ENCODE results near the gene BST1.

DNA sequence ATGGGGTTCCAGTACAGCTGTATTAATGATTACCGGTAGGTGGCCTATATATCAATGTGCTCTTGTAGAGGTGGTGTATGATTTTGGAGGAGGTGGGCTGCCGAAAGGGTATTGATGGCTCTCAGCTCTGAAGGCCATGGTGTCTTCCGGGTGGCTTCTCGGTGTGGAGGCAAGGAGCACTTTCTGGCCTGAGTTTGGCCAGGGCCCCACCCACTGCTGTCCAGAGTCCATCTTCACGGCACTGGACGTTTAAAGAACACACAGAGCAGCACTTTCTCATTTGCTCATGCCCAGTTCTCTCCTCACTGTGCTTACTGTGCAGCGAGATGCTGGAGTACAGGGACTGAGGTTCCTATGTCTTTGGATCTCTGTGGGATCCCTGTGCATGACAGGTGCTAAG is 16.1 kb downstream of the BST1 start:
- TF ChIP-seq EZH2 (IDR thresholded peaks at IDR 0.05), result no peak
- TF ChIP-seq, protein P1, sequence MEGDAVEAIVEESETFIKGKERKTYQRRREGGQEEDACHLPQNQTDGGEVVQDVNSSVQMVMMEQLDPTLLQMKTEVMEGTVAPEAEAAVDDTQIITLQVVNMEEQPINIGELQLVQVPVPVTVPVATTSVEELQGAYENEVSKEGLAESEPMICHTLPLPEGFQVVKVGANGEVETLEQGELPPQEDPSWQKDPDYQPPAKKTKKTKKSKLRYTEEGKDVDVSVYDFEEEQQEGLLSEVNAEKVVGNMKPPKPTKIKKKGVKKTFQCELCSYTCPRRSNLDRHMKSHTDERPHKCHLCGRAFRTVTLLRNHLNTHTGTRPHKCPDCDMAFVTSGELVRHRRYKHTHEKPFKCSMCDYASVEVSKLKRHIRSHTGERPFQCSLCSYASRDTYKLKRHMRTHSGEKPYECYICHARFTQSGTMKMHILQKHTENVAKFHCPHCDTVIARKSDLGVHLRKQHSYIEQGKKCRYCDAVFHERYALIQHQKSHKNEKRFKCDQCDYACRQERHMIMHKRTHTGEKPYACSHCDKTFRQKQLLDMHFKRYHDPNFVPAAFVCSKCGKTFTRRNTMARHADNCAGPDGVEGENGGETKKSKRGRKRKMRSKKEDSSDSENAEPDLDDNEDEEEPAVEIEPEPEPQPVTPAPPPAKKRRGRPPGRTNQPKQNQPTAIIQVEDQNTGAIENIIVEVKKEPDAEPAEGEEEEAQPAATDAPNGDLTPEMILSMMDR (IDR thresholded peaks at IDR 0.05), result no peak

Measured in neural progenitor cell (in vitro differentiated cells).